ENCODE measurements around the gene LYRM4. TPM values are rescaled to one million over a fixed set of nuclear protein-coding genes. Genes with fewer than 3 reads are reported as not detected.

Gene LYRM4
- total RNA-seq, 1 experiment from 2014 or later = 36.1 TPM

- Mint-ChIP-seq H3K4me1 (ENCODE audit: insufficient read depth, unreplicated experiment) (peaks cover 21% of the 10 kb centered on the region), H3K36me3 (ENCODE audit: insufficient read depth, unreplicated experiment) (peaks cover 15% of the 10 kb centered on the region), H3K27me3 (ENCODE audit: insufficient read depth, unreplicated experiment) (no peaks in the 10 kb centered on the region), H3K4me3 (ENCODE audit: unreplicated experiment) (no peak overlapping the region), H3K27ac (ENCODE audit: low read depth, unreplicated experiment) (no peak overlapping the region), H3K9me3 (ENCODE audit: unreplicated experiment) (no peaks in the 10 kb centered on the region)
- intact Hi-C loops (cut with micrococcal nuclease) = loop anchor here (10.0 kb wide), 1 partner anchor 125 kb away; no protein-coding TSS in a partner anchor
- no peak for TF ChIP-seq CTCF (IDR thresholded peaks at IDR 0.05; ENCODE audit: unreplicated experiment)
- ChIA-PET POLR2A (interaction anchor here (0.8 to 3.7 kb wide), 2 partner anchors 9 to 17 kb away, joined by 4 to 50 read pairs; partner anchors contain the start of genes FARS2 and LYRM4), CTCF (interaction anchor here (1.1 kb wide), 1 partner anchor 33 kb away, joined by 3 read pairs; no protein-coding TSS in a partner anchor)
- DNase-seq (ENCODE audit: unreplicated experiment) = no peak
- no TSS peak for BruUV-seq (replicated peaks)
Observed at GRCh38 chr6:5270093-5270680, 9.4 kb upstream of the LYRM4 start.

GRCh38 chr6:5266423-5266822 is 5.7 kb upstream of the LYRM4 start:
- CTCF ChIA-PET = interaction anchor here (0.6 to 2.5 kb wide), 3 partner anchors 37 to 123 kb away, joined by 3 to 15 read pairs (median 6); no protein-coding TSS in a partner anchor
- POLR2A ChIA-PET = interaction anchor here (1.5 kb wide), 1 partner anchor 35 kb away, joined by 3 read pairs; no protein-coding TSS in a partner anchor

DNA sequence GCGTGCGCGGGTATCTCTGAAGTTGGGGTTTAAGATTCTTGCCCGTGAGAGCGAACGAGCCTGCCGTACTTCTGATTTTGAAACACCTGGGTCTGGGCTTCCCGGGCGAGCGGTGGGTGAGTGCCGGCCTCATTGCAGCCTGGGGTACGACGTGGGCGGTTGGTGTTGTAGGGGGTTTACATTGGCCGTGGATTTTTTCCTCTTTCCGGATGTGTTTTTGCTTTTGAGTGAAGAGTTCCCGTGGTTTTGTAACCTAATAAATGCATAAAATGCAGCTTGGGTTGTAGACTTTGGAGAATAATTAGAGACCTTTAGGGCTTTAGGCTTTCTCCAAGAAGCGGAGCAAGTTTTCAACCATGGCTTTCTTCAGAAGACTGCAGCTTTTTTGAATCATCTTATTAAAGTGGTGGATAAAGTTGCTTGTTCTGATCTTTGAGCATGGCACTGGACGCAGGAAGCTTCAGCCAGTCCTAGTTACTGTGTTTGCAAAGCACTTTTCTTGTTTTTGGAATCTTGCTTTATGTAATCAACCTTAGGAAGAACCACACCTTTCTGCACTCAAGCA is 877 bp upstream of the LYRM4 start:
- no peaks in the 10 kb centered on the region for H3K9me3 Mint-ChIP-seq (ENCODE audit: unreplicated experiment)
- TF ChIP-seq CTCF (IDR thresholded peaks at IDR 0.05; ENCODE audit: unreplicated experiment) = no peak
- DNase-seq (ENCODE audit: unreplicated experiment) = no peak
- no peaks in the 10 kb centered on the region for H3K27me3 Mint-ChIP-seq (ENCODE audit: insufficient read depth, unreplicated experiment)
- intact Hi-C loops (cut with micrococcal nuclease) = loop anchor here (2.0 kb wide), 1 partner anchor 41 kb away; no protein-coding TSS in a partner anchor
- H3K36me3 Mint-ChIP-seq (ENCODE audit: insufficient read depth, unreplicated experiment) = peaks cover 12% of the 10 kb centered on the region
- H3K4me1 Mint-ChIP-seq (ENCODE audit: insufficient read depth, unreplicated experiment) = peaks cover 16% of the 10 kb centered on the region
- CTCF ChIA-PET = interaction anchor here (2.4 kb wide), 1 partner anchor 41 kb away, joined by 5 read pairs; no protein-coding TSS in a partner anchor
- BruUV-seq (replicated peaks) = TSS peak; percentile 77
- peak overlapping the region; percentile 81 for H3K4me3 Mint-ChIP-seq (ENCODE audit: unreplicated experiment)
- peak overlapping the region; percentile 99 for H3K27ac Mint-ChIP-seq (ENCODE audit: low read depth, unreplicated experiment)
- POLR2A ChIA-PET = interaction anchor here (0.6 to 4.3 kb wide), 15 partner anchors 10 to 1240 kb away, joined by 3 to 50 read pairs (median 3); a partner anchor contains a TSS

More at GRCh38 chr6:5266423-5266822, 5.7 kb upstream of the LYRM4 start:
- Mint-ChIP-seq H3K9me3 (ENCODE audit: unreplicated experiment) (no peaks in the 10 kb centered on the region), H3K4me1 (ENCODE audit: insufficient read depth, unreplicated experiment) (peaks cover 6% of the 10 kb centered on the region), H3K27ac (ENCODE audit: low read depth, unreplicated experiment) (no peak overlapping the region), H3K36me3 (ENCODE audit: insufficient read depth, unreplicated experiment) (peaks cover 15% of the 10 kb centered on the region), H3K27me3 (ENCODE audit: insufficient read depth, unreplicated experiment) (no peaks in the 10 kb centered on the region), H3K4me3 (ENCODE audit: unreplicated experiment) (no peak overlapping the region)
- no peak for TF ChIP-seq CTCF (IDR thresholded peaks at IDR 0.05; ENCODE audit: unreplicated experiment)
- intact Hi-C loops (cut with micrococcal nuclease) = no loop called here
- no TSS peak for BruUV-seq (replicated peaks)
- no peak for DNase-seq (ENCODE audit: unreplicated experiment)

DNA sequence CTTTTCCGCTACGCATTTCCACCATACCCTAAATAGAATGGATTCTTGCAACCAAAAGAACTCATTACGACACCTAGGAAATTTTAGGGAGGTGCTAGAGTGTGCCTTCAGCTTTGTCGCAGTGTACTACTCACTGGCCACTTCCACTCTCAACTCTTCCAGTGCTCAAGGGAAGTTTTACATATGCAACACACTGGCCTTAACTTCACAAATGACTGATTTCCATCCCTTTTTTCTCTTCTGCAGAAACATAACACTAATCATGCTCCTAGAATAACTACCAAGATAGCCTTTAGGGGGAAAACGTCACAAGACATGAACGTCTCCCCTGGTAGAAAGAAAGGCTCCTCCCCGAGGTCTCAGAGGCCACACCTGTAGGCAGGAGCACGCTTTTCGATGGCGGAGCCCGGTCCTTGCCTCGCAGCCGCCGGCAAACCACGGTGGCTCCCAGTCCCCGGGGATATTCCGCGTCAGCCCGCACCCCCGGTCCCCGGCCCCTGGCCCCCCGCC is 584 bp downstream of the LYRM4 start:
- TF ChIP-seq CTCF (IDR thresholded peaks at IDR 0.05; ENCODE audit: unreplicated experiment) = no peak
- ChIA-PET CTCF (interaction anchor here (1.0 kb wide), 1 partner anchor 117 kb away, joined by 4 read pairs; no protein-coding TSS in a partner anchor), POLR2A (interaction anchor here (0.6 to 4.3 kb wide), 16 partner anchors 11 to 1490 kb away, joined by 3 to 50 read pairs (median 3); no protein-coding TSS in a partner anchor)
- H3K27ac Mint-ChIP-seq (ENCODE audit: low read depth, unreplicated experiment) = peak overlapping the region; percentile 99
- intact Hi-C loops (cut with micrococcal nuclease) = loop anchor here (2.0 kb wide), 1 partner anchor 43 kb away; no protein-coding TSS in a partner anchor
- no peaks in the 10 kb centered on the region for H3K9me3 Mint-ChIP-seq (ENCODE audit: unreplicated experiment)
- H3K27me3 Mint-ChIP-seq (ENCODE audit: insufficient read depth, unreplicated experiment) = no peaks in the 10 kb centered on the region
- peaks cover 10% of the 10 kb centered on the region for H3K4me1 Mint-ChIP-seq (ENCODE audit: insufficient read depth, unreplicated experiment)
- no TSS peak for BruUV-seq (replicated peaks)
- H3K36me3 Mint-ChIP-seq (ENCODE audit: insufficient read depth, unreplicated experiment) = peaks cover 14% of the 10 kb centered on the region
- H3K4me3 Mint-ChIP-seq (ENCODE audit: unreplicated experiment) = peak overlapping the region; percentile 81
- DNase-seq (ENCODE audit: unreplicated experiment) = peak; percentile 81
